Measurements from ENCODE around the gene ZBED2. TPM values are rescaled to one million over a fixed set of nuclear protein-coding genes. Genes with fewer than 3 reads are reported as not detected.

The ZBED2 gene
- total RNA-seq, 1 experiment from 2014 or later, result 0.10 TPM

- H3K4me3 ChIP-seq (ENCODE audit: low read depth in 2 of 2, low read length in 2 of 2), result no peak overlapping the region
- intact Hi-C loops (cut with micrococcal nuclease; ENCODE audit: unreplicated experiment), result no loop called here
- ATAC-seq, result no peak
- H3K27ac ChIP-seq (ENCODE audit: low read length), result no peak overlapping the region
- TF ChIP-seq SIN3A (IDR thresholded peaks at IDR 0.05; ENCODE audit: borderline replicate concordance, insufficient read depth, low read depth, low read length) (no peak), POLR2AphosphoS5 (IDR thresholded peaks at IDR 0.05; ENCODE audit: low read depth, low read length) (no peak), CTCF (IDR thresholded peaks at IDR 0.05) (no peak), TCF7L2 (IDR thresholded peaks at IDR 0.05; ENCODE audit: low read depth, low read length) (no peak)
- TF ChIP-seq, protein P1, sequence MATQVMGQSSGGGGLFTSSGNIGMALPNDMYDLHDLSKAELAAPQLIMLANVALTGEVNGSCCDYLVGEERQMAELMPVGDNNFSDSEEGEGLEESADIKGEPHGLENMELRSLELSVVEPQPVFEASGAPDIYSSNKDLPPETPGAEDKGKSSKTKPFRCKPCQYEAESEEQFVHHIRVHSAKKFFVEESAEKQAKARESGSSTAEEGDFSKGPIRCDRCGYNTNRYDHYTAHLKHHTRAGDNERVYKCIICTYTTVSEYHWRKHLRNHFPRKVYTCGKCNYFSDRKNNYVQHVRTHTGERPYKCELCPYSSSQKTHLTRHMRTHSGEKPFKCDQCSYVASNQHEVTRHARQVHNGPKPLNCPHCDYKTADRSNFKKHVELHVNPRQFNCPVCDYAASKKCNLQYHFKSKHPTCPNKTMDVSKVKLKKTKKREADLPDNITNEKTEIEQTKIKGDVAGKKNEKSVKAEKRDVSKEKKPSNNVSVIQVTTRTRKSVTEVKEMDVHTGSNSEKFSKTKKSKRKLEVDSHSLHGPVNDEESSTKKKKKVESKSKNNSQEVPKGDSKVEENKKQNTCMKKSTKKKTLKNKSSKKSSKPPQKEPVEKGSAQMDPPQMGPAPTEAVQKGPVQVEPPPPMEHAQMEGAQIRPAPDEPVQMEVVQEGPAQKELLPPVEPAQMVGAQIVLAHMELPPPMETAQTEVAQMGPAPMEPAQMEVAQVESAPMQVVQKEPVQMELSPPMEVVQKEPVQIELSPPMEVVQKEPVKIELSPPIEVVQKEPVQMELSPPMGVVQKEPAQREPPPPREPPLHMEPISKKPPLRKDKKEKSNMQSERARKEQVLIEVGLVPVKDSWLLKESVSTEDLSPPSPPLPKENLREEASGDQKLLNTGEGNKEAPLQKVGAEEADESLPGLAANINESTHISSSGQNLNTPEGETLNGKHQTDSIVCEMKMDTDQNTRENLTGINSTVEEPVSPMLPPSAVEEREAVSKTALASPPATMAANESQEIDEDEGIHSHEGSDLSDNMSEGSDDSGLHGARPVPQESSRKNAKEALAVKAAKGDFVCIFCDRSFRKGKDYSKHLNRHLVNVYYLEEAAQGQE (IDR thresholded peaks at IDR 0.05; ENCODE audit: insufficient read depth in 1 of 2, low read depth in 2 of 2, low read length in 1 of 2), result no peak
- no peaks in the 10 kb centered on the region for H3K36me3 ChIP-seq (ENCODE audit: control insufficient read depth, insufficient read depth, low read length)
- H3K4me1 ChIP-seq (ENCODE audit: control insufficient read depth, insufficient read depth, low read length), result no peaks in the 10 kb centered on the region
- CTCF ChIA-PET, result no interaction called here
- no peaks in the 10 kb centered on the region for H3K9me3 ChIP-seq (ENCODE audit: control insufficient read depth, insufficient read depth, low read depth, low read length)
- DNase-seq (ENCODE audit: low read depth, low spot score), result no peak
- POLR2A ChIA-PET, result no interaction called here
- no peaks in the 10 kb centered on the region for H3K27me3 ChIP-seq (ENCODE audit: control insufficient read depth, insufficient read depth, low read length)
- no TSS peak for BruUV-seq (replicated peaks)
- in situ Hi-C loops (cut with HindIII; ENCODE audit: low pct_unique_long_range_greater_than_20kb, low sequenced_read_pairs), result no loop called here
Measured at GRCh38 chr3:111613294-111613693, 18.1 kb upstream of the ZBED2 start.

- ChIA-PET POLR2A (no interaction called here), CTCF (no interaction called here)
- DNase-seq (ENCODE audit: low read depth, low spot score), result no peak
- in situ Hi-C loops (cut with HindIII; ENCODE audit: low pct_unique_long_range_greater_than_20kb, low sequenced_read_pairs) (no loop called here), intact Hi-C loops (cut with micrococcal nuclease; ENCODE audit: unreplicated experiment) (no loop called here)
- Histone ChIP-seq H3K27ac (ENCODE audit: low read length) (no peak overlapping the region), H3K4me1 (ENCODE audit: control insufficient read depth, insufficient read depth, low read length) (no peaks in the 10 kb centered on the region), H3K9me3 (ENCODE audit: control insufficient read depth, insufficient read depth, low read depth, low read length) (no peaks in the 10 kb centered on the region), H3K27me3 (ENCODE audit: control insufficient read depth, insufficient read depth, low read length) (no peaks in the 10 kb centered on the region), H3K36me3 (ENCODE audit: control insufficient read depth, insufficient read depth, low read length) (no peaks in the 10 kb centered on the region), H3K4me3 (ENCODE audit: low read depth in 2 of 2, low read length in 2 of 2) (no peak overlapping the region)
- BruUV-seq (replicated peaks), result no TSS peak
- ATAC-seq, result no peak
- TF ChIP-seq TCF7L2 (IDR thresholded peaks at IDR 0.05; ENCODE audit: low read depth, low read length) (no peak), POLR2AphosphoS5 (IDR thresholded peaks at IDR 0.05; ENCODE audit: low read depth, low read length) (no peak), CTCF (IDR thresholded peaks at IDR 0.05) (no peak), SIN3A (IDR thresholded peaks at IDR 0.05; ENCODE audit: borderline replicate concordance, insufficient read depth, low read depth, low read length) (no peak)
- TF ChIP-seq, protein P1 (IDR thresholded peaks at IDR 0.05; ENCODE audit: insufficient read depth in 1 of 2, low read depth in 2 of 2, low read length in 1 of 2), result no peak
Measured at GRCh38 chr3:111610612-111611054, 15.5 kb upstream of the ZBED2 start.

Measured in Panc1 (cell line).